GM18505 (cell line): Measurements from ENCODE around the gene RASGRP2.

ENCODE experiments used
- ATAC-seq: cut with Tn5 transposase; IDR thresholded peaks from one replicate; pipeline ENCODE4 v1.9.1; 2021; ENCODE audit not compliant: unreplicated experiment
- POLR2A ChIP-seq: IDR thresholded peaks from 4 replicates; pipeline ENCODE4 v1.6.1; 2011; ENCODE audit warnings: borderline replicate concordance; ENCODE audit not compliant: insufficient read depth, insufficient read length; ENCODE audit errors: extremely low read depth

RASGRP2 gene

DNA sequence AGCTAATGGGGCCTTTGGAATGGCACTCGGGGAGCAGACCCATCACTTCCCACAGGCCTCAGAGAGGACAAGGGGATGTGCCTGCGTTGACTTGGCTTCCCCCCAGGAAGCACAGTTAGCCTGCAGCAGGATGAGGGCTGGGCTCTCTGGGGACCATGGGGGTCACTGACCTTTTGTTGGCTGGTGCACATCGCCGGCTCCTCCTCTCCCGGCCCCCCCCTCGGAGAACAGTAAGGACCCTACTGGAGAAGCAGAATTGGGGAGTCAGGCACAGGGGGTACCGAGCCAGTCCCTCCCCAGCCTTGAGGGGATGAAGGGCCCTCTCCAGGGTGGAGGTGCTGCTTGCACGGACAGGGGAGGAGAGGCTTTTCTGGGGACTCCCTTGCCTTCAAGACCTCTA, 53.7 kb downstream of the RASGRP2 start:
- ATAC-seq: no peak
- no peak for TF ChIP-seq POLR2A

DNA sequence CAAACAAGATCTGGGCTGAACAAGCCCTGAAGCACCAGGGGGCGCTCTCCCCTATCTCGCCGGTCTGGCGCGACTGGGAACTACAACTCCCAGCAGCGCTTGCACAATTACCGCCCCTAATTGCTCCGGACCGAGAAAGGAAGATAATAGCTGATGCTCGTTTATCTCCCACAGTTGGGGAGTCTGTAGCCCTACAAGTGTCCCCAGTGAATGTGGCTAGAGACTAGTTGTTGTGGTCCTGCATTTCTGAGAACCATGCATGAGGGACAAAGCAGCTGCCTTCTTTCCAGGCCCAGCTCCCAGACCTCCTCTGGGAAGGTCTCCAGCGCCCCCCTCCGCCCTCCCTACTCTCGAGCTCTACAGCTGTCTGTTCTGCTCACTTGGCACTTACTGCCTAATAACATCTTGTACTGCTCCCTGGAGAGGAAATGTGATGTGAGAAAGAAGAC, 55.4 kb downstream of the RASGRP2 start:
- no peak for TF ChIP-seq POLR2A
- peak; percentile 75 for ATAC-seq

DNA sequence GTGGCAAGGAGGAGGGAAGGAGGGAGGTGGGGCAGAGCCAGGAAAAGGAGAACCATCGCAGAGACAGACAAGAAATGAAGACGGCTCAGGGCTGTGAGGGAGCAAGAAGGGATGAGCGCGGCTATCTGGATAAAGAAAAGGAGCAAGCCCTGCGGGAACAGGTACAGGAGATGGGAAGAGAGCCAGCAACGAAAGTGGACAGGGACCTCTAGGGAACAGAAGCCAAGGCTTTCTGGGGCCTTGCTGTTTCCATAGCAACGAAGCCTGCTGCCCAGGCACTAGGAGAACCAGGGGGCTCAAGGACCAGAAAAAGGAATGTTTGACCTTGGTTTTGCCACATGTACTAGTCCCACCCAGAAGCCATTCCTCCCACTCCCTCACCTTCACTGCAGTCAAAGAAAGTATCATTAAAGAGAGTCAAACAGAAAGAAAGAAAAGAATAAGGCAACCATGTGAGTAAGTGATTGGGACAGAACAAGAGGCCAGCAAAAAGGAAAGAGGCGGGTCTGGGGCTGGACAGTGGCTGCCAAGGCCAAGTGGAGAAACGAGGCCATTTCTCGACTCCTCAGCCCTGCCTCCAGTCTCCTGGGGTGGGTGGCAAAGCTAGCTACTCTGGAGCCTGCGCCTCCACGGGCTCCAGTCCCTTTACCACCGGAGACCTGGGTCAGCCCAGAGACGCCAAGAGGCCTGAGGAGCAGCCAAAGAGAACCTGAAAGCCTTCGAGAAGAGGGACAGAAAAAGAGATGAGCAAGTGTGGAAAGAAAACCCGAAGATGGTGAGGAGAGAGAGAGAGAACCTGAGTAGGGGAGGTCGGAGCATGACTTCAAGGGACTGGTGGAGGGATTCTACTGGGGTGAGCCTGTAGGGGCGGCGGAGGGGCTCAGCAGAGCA, 56.1 kb downstream of the RASGRP2 start:
- ATAC-seq: peak; percentile 20
- no peak for TF ChIP-seq POLR2A

DNA sequence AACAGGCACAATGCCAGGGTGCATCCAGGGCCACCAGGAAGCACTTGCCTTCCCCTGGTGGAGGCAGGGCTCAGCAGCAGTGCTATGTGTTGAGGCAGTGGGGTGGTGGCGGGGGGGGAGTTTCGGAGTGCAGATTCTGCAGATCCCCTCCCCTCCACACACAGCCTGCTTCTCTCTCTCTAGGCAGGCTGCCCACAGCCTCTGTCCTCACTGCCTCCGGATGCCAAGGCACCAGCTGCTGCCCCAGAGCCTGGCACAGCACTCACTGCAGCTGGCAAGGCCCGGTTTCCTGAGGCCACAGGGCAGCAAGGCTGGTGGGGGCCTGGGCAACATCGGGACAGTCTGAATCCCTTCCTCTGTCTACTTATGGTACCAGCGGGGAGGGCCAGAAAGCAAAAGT, 56.7 kb downstream of the RASGRP2 start:
- TF ChIP-seq POLR2A: no peak
- no peak for ATAC-seq

DNA sequence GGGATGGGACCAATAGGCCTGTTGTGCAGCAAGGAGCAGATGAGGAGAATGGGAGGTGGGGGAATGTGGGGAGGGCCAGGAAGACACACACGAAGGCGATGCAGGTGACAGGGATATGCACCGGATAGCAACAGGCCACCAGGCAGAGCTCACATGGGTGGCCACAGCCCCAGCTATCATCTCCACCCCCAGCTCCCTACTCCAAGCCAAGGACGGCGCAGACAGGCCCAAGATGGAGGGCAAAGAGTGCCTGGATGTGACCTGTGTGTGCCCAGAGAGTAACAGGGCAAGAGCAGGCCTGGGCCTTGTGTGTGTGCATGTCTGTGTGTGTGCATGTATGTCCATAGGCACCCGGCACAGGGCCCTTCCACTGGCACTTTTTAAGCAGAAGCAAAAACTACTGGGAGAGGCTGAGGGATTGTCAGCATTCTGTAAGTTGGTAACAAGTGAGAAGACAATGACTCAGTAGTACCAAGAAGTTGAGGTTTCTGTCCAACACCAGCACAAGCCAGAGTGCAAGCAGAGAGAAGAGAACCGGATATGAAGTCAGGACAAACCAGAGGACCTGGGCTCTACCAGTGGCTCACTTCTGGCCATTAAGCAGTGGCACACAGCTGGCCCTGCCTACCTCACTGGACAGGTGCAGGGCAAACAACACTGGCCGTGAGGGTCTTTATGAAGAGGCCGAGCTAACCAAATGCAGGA, 57.3 kb downstream of the RASGRP2 start:
- TF ChIP-seq POLR2A: no peak
- no peak for ATAC-seq

DNA sequence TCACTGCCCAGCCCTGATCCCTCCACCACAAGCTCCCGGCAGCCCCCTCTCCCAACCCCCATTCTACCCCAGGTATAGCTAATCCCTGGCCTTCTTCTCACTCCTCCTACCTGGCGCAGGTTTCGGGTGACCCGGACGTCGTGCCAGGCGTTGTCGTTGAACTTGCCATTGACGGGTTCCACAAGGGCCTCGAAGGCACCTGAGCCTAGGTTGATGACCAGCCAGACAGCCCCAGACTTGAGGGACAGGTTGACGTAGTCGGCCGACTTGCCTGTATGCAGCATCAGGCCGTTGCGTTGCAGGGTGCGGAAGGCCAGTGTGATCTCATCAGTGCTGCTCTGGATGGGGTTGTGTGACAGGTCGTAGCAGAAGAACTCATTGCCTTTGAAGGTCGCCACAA, 58.4 kb downstream of the RASGRP2 start:
- TF ChIP-seq POLR2A: no peak
- ATAC-seq: no peak

DNA sequence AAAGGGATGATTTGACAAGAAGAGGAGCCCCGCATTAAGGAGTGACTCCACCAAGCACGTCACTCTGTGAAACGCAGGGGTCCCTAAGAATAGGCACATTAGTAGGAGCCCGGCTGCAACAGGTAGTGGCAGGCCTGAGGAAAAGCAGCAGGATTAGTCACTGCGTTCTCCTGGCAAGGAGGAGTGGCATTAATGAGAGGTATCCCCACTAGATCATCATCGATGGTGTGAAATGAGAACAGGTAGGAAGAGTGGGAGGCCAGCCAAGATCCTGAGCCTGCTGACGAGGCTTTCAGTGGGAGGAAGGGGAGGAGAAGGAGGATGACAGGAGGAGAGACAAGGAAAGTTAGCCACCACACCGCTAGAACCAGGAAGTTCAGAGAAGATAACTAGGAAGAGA, 59.6 kb downstream of the RASGRP2 start:
- TF ChIP-seq POLR2A: no peak
- ATAC-seq: no peak

DNA sequence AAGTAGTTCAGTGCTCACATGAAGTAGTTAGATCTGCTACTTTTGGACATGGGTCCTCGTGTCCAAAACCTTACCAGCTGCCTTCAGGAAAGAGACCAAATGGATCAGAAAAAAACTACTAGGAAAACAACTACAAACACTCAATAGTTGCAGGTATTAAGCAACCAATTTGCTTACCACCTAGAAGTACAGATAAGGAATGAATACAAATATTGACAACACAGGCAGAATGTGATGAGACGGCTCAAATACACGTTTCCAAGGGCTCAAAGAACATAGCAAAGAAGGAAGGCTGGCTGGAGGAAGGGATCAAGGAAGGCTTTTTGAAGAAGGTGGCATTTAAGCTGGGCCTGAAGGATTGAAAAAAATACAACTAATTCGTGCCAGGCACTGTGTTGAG, 62.8 kb downstream of the RASGRP2 start:
- TF ChIP-seq POLR2A: no peak

DNA sequence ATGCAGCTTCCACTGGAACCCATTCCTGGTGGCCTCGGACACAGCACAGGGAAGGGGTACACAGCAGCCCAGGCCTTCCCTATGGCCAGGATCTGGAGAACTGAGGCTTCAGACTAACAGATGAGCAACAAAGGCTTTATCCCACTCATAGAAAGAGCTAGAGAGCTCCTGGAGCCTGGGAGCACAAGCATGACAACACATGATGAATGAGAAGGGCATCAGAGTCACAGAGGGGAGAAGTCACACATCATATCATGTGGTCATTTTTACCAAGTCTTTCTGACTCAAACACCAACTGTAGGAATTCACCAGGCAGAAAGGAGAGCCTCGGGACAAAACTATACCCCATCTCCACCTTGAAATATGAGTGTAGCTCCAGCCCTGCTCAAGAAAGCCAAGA, 64.1 kb downstream of the RASGRP2 start:
- no peak for TF ChIP-seq POLR2A
- ATAC-seq: no peak

More for the DNA sequence above, 62.8 kb downstream of the RASGRP2 start:
- ATAC-seq: no peak

DNA sequence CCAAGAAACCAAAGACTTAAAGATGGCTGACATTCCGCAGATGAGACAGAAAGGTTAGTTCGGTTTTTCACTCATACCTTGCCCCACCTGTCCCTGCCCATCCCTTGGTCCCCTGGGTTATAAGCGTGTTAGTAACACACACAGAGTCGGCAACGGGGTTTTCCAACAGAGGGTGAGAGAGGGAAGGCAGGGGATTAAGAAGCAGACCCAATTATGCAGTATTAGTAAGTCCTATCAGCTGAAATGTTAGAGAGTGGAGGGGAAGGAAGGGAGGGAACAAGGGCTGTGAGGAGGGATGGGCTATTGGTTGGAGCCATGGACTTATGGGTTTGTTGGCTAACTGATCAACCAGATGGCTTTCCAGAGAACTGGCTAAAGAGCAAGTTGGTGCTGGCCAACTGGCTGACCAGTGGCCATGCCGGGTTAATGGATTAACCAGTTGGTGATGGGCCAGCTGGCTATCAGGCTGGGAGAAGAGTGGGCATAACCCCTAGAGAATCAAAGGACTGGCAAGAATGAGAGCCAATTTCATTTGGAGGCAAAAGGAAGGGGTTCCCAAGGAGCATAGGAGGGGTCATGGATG, 66.4 kb downstream of the RASGRP2 start:
- no peak for ATAC-seq
- TF ChIP-seq POLR2A: no peak
